ENCODE measurements around the gene KCTD1.

GRCh38 chr18:26575865-26576217 lies 27.5 kb upstream of the KCTD1 start:
- no peak for TF ChIP-seq EZH2phosphoT487 (IDR thresholded peaks at IDR 0.05; ENCODE audit: borderline replicate concordance, low read depth)
- no peak for TF ChIP-seq IRF3 (IDR thresholded peaks at IDR 0.05; ENCODE audit: low read depth, low read length)
- TF ChIP-seq PBX3 (IDR thresholded peaks at IDR 0.05) = no peak
- no peak for TF ChIP-seq MXI1 (IDR thresholded peaks at IDR 0.05; ENCODE audit: low read depth, low read length)
- TF ChIP-seq CHD2 (IDR thresholded peaks at IDR 0.05; ENCODE audit: low read length, partially characterized antibody) = no peak
- TF ChIP-seq YY1 (IDR thresholded peaks at IDR 0.05; ENCODE audit: low read depth) = no peak
